Activated CD8-positive, alpha-beta memory T cell treated with anti-CD3 and anti-CD28 coated beads for 24 hours (primary cell): Measurements from ENCODE around the gene SUB1.
"Not testable (repeated sequence)": the region's sequence is repeated elsewhere in the genome, so short reads cannot be mapped to it uniquely, and the experiment has no call there.

ENCODE experiments used
- DNase-seq: peaks from one replicate; pipeline ENCODE4 v3.0.0-alpha.2; 2020

The SUB1 gene

DNA sequence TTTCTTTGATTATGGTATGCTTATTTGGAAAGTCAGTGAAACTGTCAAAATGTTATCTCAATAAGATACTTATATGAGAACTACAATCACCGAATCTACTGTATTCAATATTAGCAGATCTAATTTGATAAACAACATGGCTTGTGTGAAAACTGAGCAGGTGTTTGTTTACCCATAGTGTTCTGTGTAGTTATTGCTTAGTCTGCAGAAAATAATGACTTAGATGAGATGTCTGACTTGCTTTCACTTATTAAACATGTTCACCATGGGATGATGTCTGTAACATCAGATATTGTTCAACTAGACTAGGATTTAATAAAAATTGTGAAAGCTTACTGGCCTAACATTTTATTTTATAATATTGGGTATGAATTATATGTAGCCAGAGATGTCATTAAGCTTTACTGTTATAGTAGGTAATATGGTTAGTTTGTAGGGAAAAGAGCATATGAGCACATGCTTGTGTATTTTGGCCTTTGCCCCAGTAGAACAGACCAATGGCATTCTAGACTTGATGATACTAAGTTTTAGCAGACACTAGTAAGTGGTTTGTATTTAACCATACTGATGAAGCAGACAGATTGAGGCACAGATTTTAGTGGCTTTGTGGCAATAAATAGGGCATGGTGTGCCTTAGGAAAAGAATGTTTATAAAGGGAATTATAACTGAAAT, 16.4 kb downstream of the SUB1 start:
- no peak for DNase-seq

DNA sequence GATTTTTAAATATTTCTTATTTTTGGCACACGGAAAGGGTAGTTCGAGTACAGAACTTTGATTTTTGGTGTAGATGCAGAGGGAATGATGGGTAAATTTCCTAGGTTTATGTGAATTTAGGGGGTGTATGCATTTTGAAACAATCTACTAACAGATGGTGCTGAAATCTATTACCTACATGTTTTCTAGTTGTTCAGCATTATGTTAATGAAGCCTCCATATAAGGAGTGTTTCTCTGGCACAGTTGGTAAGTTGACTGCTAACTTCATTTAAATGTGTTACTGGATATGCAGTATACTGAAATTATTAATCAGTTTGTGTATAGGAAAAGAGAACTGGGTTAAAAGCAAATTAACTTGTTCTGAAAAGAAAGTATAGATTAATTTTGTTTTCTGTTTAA, 17.5 kb downstream of the SUB1 start:
- no peak for DNase-seq

DNA sequence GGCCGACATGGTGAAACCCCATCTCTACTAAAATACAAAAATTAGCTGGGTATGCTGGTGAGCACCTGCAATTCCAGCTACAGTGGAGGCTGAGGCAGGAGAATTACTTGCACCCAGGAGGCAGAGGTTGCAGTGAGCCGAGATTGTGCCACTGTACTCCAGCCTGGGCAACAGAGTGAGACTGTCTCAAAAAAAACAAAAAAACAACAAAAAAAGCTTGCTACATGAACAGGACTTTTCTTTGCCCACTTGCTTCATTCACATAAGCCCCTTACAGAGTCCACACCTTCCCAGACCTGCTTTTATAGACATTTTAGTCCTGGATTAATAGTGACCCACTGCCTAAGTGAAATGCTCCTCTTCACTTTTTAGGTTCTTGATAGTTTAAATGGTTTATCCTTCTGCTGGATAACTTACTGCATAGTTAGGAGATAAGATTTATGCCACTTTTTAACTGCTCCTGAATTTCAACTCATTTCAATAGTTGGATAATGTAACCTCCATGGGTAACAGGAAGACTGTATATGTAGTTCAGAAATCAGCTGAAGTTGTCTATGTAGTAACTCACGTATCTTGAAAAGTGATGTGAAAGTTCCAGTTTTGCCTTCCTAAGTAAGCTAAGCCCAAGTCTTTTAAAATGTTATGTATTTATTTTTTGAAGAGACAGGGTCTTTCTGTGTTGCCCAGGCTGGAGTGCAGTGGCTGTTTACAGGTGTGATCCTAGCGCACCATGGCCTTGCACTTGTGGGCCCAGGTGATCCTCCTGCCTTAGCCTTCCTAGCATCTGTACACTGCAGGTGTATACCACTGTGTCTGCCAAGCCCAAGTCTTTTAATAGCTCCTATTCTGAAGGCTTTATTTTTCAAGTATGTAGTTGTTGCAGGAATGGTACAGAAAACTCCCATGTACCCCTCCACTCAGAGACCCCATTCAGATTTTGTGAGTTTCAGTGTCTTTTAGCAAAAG, 19.7 kb downstream of the SUB1 start:
- no peak for DNase-seq

DNA sequence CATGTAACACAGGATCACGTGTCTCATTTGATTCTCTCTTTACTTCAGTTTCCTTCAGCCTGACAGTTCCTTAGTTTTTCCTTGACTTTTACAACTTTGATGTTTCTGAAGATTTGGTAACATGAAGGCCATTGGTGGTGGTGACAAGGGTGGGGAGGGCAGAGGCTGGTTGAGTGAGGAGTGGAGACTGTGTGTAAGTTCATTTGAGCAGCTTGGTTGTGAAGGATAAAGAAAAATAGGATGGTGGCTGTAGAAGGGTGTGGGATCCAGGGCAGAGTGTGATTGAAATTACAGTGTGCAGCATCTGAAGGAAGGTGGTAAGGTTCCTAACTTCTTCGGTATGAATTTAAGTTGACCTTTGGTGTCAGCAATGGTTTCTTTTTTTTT, 20.4 kb downstream of the SUB1 start:
- no peak for DNase-seq

DNA sequence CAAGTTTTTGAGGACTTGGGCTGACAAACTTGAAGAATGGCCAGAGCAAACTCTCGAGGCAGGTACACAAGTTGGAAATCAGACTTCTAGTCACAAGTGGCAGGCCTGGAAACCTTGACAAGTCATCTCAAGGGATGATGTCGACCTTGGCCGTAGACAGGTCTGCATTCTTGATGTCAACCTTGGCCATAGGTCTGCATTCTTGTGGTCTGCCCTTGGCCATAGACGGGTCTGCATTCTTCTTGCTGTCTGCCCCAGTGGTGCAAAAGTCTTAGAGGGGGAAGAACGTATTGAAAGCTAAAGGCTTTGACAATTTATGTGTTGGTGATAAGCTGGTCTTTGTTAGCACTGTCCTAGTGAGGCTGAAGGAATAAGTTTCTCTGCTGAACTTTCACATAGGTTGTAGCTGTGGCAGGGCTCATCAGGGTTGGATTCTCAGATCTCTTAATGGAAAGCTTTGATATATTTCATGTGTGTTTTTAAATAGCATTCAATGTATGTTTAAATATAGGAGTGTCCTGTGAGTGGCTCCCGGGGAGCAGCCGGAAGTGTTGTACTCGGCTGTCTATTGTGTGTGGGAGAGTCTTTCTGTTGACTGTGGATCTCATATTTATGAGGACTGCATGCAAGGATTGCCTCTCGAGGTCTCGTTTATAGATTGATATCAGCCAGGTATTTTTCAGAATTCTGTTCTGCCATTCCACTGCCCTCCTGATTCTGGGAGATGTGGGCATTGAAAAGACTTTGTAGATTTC, 27.0 kb downstream of the SUB1 start:
- DNase-seq, result no peak

DNA sequence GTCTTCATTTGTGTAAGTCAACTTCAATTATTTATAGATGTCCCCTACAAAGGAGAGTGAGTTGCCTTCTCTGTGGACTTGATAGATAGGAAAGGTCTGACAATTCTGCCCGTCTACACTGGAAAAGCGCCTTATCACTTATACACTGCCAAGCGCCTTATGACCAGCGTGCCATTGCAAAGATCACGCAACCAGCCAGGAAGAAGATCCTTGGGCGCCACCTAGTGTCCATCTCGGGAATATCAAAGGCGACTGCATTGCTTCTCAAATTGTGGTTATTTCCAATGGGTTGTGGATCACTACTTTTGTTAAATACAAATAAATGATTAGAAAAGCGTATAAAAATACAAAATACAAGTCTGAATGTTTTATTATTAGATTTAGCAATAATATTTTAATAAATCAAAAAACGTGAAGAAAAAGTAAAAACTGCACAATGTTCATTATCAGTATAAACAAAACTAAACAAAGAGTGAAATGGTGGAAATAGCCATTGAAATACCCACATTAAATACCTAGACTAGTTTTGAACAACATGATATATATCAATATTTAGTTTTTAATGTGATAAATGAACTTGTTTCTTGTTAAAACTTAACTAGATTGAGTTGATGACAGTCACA, 27.8 kb downstream of the SUB1 start:
- DNase-seq, result peak; percentile 96

DNA sequence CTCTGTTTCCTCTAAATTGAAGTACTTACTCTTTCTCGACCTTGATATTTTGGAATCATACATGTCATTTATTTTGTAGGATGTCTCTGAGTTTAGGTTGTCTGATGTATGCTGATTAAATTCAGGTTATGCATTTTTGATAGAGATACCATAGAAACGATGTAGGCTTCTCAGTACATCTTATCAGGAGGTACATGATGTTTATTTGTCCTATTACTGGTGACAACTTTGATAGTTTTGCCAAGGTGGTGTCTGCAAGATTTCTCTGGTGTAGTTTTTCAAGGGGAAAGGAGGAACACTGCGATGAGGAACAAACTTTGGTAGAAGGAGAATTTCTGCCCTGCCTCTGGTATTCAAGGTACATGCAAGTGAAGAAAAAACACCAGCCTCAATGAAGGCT, 29.9 kb downstream of the SUB1 start:
- DNase-seq, result no peak

DNA sequence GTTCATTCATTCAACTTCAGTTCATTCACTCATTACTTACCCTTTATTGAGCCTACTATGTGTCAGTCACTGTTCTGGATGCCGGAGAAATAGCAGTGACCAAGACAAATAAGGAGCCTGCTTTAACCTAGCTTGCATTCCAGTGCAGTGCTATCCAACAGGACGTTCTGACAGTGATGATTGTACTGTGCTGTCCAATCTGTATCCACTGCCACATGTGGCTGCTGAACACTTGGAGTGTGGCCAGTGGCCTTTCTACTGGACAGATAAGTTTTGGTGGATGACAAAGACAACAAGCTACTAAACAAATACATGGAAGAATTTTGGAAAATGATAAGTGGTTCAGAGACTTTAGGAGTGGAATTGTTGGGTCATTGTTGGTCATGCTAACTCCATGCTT, 33.6 kb downstream of the SUB1 start:
- no peak for DNase-seq

DNA sequence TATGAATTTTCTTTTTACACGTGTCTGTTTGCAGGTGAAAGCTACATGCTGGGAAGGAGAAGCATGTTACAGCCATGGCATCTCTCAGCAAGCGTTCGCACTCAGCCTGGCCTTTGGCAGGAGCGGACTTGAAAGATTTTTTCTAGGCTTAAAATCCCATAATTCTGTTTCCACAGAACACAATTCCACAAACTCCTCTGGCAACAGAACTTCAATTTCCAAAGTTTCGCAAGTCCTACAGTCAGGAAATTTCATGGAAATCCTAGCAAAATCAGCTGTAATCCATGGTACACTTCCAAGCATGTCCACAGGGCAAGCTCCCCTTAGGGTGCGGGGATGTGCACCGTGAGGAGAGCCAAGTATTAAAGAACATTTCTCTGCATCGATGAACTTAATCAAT, 35.9 kb downstream of the SUB1 start:
- DNase-seq, result no peak

DNA sequence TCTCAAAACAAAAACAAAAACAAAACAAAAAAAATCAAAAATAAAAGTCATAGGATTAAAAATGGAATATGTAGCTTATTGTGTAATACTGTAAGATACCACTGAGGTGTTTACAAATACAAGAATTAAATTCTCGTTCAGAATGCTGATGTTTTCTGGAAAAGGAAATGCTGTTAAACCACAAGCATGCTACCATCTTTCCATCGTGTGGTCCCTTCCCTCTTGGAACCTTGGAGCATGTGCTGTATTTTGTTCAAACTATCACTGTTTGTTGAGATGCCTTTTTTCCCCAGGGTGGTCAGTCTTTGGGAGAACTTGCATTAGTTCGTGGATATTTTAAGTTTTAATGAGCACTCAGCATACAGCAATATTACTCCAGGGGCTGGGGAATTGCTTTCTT, 39.7 kb downstream of the SUB1 start:
- no peak for DNase-seq

DNA sequence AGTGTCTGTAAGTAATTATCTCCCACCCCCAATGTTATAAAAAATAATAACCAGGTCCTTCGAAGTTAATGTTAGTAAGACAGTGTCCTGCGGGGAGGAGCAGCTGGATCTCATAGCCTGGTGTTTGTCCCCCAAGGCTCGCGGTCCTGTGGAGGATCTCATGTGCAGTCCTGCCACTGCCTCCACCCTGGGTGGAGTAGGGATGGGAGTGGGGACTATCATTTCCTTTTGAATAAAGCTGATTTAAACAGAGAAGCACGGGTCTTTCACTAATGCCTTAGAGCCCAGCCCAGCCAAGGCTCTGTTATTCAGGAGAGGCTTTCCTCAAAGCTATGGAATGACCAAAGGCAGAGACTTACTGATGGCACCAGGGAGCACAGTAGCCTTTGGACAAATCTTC, 40.2 kb downstream of the SUB1 start:
- no peak for DNase-seq

DNA sequence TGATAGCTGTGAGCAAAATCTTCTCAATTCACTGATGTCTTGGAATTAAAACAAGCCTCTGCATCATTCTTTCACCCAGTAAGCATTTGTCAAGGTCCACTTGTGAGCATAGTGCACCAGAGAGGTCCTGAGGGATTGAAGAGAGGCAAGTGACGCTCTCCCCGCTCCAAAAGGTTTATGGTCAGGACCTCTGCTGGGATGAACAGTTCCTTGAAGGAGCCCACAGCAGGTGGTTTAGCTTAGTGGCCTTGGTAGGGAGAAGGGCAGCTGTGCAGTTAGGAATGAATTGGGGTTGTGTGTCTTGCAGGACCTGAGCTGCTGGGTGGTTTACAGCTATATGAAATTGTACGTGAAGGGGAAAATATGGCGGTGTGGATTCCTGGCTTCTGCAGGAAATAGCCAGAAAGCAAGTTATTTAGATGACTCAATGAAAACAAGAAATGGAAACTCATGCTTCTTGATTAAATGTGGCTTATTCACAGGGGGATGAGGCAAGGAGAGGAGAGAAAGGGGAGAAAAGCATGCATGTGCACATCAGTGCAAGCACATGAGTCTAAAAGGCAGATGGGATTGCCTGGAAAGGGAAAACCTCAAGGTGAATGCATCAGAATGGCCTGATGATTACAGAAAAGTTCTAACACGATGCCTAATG, 42.0 kb downstream of the SUB1 start:
- no peak for DNase-seq

DNA sequence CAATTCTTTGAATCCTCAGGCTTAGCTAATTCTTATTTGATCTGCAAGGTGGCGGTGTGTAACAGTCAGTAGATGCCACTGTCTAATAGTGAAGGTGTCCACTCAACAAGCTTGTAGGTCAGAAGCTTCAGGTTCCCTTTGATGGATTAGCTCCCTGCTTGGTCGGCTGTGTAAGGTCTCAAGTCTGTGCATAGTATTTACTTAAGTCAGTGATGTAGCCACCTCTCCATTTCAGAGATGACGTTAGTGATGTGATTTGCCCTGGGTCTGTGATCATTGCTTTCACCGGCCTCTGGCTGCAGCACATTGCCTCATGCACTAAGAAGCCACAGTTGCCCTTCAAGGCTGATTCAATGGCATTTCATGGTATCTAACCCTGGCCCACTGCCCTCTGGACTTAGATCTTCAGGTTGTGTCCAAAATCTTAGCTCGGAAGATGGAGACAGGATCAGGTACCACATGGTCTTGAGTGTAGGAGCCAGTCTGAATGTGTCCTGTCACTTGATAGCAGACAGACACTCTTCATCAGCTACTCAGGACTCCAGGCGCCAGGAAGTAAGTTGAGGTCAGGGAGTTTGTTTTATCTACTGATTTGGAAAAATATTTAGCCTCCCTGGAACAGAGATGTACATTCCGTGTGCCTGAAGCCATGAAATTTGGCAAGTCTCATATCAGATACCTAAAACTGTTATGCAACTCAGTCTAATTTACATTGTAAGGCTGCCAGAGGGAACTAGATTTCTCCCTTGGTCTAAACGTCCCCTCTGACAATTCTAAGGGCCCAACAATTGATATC, 42.9 kb downstream of the SUB1 start:
- DNase-seq, result no peak

DNA sequence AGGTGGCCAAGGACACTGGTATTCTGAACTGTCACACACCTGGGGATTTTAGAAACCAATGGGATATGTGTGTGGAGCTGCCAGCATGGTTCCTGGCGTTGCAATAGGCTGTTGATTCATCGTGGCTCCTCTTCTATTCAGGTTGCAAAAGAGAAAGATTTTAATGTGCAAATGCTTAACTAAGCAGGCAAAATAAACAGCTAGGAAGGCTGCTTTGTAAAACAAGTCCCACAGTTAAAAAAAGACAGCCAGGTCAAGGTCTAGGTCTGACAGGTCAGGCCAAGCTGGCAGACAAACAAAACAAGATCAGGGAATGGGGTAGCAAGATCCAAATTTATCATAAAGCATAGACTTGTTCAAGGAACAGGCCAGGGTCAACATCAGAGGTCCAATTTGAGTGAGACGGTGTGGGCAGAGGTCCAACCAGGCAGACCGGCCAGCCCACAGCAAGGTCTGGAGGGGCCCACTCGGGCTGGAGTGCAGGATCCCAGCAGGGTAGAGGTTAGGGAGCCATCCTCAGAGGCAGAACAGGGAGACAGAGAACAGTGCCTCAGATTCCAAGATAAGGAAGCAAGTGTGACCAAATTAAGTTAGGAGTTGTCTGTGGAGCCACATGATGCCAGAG, 45.6 kb downstream of the SUB1 start:
- DNase-seq, result no peak

DNA sequence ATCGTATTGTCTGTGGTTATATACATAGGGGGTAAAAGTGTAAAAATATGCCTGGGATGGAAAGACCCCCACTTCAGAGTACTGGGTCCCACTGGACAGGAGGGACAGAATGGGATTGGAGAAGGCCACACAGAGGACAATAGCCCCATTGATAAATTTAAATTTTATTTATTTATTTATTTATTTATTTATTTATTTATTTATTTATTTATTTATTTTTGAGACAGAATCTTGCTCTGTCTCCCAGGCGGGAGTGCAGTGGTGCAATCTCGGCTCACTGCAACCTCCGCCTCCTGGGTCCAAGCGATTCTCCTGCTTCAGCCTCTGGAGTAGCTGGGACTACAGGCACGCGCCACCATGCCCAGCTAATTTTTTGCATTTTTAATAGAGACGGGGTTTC, 47.7 kb downstream of the SUB1 start:
- not testable (repeated sequence) for DNase-seq

DNA sequence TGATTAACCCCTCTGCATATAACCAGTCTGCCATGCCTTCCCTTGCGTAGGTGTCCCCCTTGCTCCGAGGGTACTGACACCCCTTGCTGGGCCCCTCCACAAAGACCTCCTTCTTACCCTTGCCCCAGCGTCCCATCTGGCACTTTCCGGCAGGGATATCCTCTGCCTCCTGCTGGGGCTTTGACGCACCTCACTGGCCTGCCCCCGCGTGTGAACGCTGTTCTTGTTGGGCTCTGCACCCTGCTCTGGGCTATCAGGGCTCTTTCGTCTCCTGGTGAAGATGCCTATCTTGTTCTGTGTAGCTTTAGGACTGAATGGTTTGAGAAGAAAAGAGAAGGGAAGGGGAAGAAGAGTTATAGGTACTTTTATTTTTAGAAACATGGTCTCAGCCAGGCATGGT, 53.0 kb downstream of the SUB1 start:
- DNase-seq, result no peak

DNA sequence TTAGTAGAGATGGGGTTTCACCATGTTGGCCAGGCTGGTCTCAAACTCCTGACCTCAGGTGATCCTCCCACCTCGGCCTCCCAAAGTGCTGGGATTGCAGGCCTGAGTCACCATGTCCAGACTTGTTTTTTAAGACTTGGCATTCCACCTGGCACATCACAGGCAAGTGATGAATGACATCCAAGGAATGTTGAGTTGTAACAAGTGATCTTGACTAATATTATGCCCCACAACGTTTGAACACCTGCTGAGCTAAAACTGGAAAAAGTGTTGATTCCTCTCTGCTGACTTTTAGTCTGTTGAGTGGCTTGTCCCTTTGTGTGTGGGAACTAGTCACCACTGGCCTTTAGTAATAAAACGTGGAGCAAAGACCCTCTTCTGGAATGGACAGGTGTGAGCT, 54.6 kb downstream of the SUB1 start:
- DNase-seq, result no peak

DNA sequence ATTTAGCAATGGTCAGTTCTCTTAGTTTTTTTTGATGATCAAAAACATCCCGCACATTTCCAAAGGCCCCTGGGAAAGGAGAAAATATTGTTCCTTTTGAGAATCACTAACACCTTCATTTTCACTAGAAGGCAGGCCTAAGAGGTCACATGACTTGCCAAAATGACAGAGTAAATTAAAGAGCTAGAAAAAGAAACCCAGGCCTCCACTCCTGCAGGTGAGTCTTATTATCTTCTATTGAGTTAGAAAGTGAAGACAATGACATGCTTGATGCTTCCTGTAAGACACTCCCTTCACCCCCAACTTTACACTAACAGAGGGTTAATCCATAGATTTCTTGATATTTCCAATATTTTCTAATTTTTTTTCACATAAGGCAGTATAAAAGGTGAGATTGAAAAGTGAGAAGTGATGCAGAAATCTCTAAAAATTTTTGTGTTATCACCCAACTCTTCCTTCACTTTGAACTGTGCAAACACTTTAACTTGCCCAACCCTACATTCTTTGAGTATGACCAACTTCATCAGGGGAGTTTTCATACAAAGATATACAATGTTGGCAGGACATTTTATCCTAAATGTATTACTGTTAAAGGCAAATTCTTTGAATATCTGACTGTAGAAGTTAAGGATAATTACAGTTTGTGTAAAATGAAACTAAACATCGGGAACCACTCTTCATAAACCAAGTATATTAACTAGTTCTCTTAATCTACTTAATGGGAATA, 57.1 kb downstream of the SUB1 start:
- DNase-seq, result no peak

DNA sequence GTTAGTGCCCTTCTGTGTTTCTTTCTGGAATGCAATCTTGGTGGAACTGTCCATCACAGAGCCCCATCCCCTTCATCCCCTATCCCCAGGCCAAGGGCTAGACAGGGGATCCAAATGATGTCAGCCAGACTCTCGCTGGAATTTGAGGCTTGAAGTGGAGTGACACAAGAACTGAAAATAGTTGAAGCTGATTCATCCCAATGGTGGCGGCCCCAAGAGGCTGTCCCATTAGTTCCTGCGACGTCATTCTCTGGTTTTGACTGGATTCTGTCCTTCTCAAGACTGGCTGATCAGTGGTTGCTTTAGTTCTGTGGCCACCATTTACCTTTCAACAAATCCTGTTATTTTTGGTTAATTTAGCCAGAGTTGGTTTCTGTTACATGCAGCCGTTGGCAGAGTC, 59.9 kb downstream of the SUB1 start:
- no peak for DNase-seq
